Psoas muscle (tissue), 8 donors: ENCODE results near the gene HLA-G. TPM values are rescaled to one million over a fixed set of nuclear protein-coding genes. Genes with fewer than 3 reads are reported as not detected.
"Not testable (repeated sequence)": the region's sequence is repeated elsewhere in the genome, so short reads cannot be mapped to it uniquely, and the experiment has no call there.

Experiments
- ATAC-seq, 4 donors: fragments of 200-7000 bp; cut with Tn5 transposase; one replicate each; pipeline ENCODE4 v1.9.1; 2020; ENCODE audit warnings: moderate library complexity in 3 of 4, mild to moderate bottlenecking in 2 of 4
- DNase-seq, 2 donors: peaks; one replicate each; pipeline ENCODE4 v3.0.0-alpha.2; 2020
- H3K27ac ChIP-seq: fragments of 200-600 bp; one replicate; pipeline ENCODE4 v1.8.0; 2022
- H3K27me3 ChIP-seq, 3 donors: fragments of 200-600 bp in 1 of 3; one replicate each; pipeline versions ENCODE4 v1.6.1 to v1.8.0; 2013 to 2022; ENCODE audit warnings: low read length in 2 of 3, mild to moderate bottlenecking in 2 of 3, moderate library complexity in 1 of 3; ENCODE audit not compliant: insufficient read depth in 3 of 3
- H3K36me3 ChIP-seq, 2 donors: fragments of 200-600 bp in 1 of 2; one replicate each; pipeline versions ENCODE4 v1.6.1 to v1.8.0; 2013 to 2022; ENCODE audit warnings: low read depth in 1 of 2, mild to moderate bottlenecking in 1 of 2, moderate library complexity in 1 of 2; ENCODE audit not compliant: insufficient read depth in 1 of 2
- H3K4me1 ChIP-seq: fragments of 200-600 bp; one replicate; pipeline ENCODE4 v1.8.0; 2022
- H3K4me3 ChIP-seq: fragments of 200-600 bp; one replicate; pipeline ENCODE4 v1.8.0; 2022; ENCODE audit warnings: mild to moderate bottlenecking
- H3K9me3 ChIP-seq: fragments of 200-600 bp; one replicate; pipeline ENCODE4 v1.8.0; 2022
- WGBS, 3 donors: extraction: QIAGEN DNeasy Blood & Tissue Kit; methylation state at CpG; one replicate each; pipeline versions ENCODE4 v1.1.6 to v1.1.7; 2013; 5-methylcytosine and 5-hydroxymethylcytosine counted together
- intact Hi-C, 2 donors: fragments of 100-400 bp; cut with DNase I; formaldehyde crosslinking; loops; one replicate each; pipeline versions ENCODE4 v1.11.0 to v1.14.2; 2022
- polyA plus RNA-seq, 3 donors: library from polyadenylated mRNA; stranded (reverse); fragments of 200-250 nt; gene quantifications; one replicate each; pipeline ENCODE4 v1.2.3, GENCODE V29; 2013
- total RNA-seq, 4 donors: library from RNA; stranded (reverse); fragmentation: NEBNext Ultra II Directional in 2 of 4; extraction: Animal tissue kit (Norgen Biotek cat#: 25700) in 2 of 4; gene quantifications; one replicate each; pipeline versions ENCODE4 v1.2.1 to v1.2.4, GENCODE V29; 2021 to 2023
- TF ChIP-seq, protein P1 (sequence below): fragments of 200-600 bp; IDR thresholded peaks from one replicate; pipeline ENCODE4 v1.8.0; 2022; ENCODE audit warnings: antibody characterized with exemption
- donor health status: healthy with polysubstance abuse.
- donor health status: DM: no; HTN: no; CAD: no; lungs with moderate emphysema.
- donor health status: Bipolar disorder and iron deficiency.
- donor health status: healthy.
- donor health status: DM: yes; HTN: yes; CAD: no.
- donor health status: DM: no; HTN: no; CAD: no.
- donor health status: DM: no; HTN: no; CAD: no.
- donor health status: DM: yes; HTN: yes; CAD: no.

HLA-G gene
- total and polyA plus RNA-seq, 7 donors, result 0.15 to 0.42 TPM; not detected in 5

DNA sequence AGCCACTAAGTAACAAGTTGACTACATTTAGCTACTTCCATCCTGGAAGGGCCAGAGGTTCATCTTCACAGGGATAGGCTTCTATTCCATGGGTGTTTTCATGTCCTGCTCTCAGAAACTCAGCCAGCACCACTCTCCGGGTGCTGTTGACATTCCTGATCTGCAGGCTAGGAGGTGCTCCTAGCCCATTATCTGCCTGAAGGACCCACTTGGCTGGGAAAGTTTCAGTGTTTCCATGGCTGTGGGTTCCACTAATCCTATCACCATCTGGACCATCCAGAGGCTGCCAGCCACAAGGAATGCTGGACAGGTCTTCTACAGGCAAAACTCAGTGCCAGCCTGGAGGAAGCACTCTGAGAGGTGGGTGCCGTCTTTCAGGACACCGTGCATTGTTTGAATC is 45.2 kb downstream of the HLA-G start:
- WGBS, 3 donors, result 29 to 76% (median 54%) methylated on average over 3 of the region's 3 CpGs
- no peak overlapping the region for H3K27ac ChIP-seq
- TF ChIP-seq, protein P1, sequence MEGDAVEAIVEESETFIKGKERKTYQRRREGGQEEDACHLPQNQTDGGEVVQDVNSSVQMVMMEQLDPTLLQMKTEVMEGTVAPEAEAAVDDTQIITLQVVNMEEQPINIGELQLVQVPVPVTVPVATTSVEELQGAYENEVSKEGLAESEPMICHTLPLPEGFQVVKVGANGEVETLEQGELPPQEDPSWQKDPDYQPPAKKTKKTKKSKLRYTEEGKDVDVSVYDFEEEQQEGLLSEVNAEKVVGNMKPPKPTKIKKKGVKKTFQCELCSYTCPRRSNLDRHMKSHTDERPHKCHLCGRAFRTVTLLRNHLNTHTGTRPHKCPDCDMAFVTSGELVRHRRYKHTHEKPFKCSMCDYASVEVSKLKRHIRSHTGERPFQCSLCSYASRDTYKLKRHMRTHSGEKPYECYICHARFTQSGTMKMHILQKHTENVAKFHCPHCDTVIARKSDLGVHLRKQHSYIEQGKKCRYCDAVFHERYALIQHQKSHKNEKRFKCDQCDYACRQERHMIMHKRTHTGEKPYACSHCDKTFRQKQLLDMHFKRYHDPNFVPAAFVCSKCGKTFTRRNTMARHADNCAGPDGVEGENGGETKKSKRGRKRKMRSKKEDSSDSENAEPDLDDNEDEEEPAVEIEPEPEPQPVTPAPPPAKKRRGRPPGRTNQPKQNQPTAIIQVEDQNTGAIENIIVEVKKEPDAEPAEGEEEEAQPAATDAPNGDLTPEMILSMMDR, result no peak
- H3K36me3 ChIP-seq, result no peaks in the 10 kb centered on the region
- H3K4me1 ChIP-seq, result no peaks in the 10 kb centered on the region
- H3K27me3 ChIP-seq, result no peaks in the 10 kb centered on the region
- ATAC-seq (no peak), DNase-seq (no peak)
- intact Hi-C loops, result no loop called here
- no peak overlapping the region for H3K4me3 ChIP-seq
- H3K9me3 ChIP-seq, result no peaks in the 10 kb centered on the region

DNA sequence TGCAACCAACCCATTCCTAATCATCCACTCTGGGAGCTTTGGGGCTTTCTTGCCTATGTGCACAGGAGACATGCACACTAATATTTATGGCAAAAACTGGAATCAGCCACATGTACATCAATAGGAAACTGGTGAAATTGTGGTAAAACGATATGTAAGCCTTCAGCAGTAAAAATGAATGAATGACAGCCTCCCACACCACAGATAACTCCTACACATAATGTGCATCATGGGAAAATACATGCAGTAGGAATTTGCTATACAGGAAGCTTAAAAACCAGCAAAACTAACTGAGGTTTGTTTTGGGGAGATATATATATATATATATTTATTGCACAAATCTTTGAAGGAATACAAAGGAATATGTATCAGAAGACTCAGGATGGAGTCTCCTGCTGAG is 47.6 kb downstream of the HLA-G start:
- H3K9me3 ChIP-seq, result no peaks in the 10 kb centered on the region
- no peak overlapping the region for H3K27ac ChIP-seq
- no peaks in the 10 kb centered on the region for H3K4me1 ChIP-seq
- intact Hi-C loops, result no loop called here
- H3K4me3 ChIP-seq, result no peak overlapping the region
- ATAC-seq, result no peak
- DNase-seq, result no peak
- H3K36me3 ChIP-seq, result no peaks in the 10 kb centered on the region
- WGBS, 3 donors, result 52 to 90% (median 69%) methylated on average over 1 of the region's 1 CpG
- H3K27me3 ChIP-seq, result no peaks in the 10 kb centered on the region
- TF ChIP-seq, protein P1, result no peak

DNA sequence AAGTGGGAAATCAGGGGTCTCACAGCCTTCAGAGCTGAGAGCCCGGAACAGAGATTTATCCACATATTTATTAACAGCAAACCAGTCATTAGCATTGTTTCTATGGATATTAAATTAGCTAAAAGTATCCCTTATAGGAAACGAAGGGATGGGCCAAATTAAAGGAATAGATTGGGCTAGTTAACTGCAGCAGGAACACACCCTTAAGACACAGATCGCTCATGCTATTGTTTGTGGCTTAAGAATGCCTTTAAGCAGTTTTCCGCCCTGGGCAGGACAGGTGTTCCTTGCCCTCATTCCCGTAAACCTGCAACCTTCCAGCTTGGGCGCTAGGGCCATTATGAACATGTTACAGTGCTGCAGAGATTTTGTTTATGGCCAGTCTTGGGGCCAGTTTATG is 48.1 kb downstream of the HLA-G start:
- H3K27ac ChIP-seq, H3K4me1 ChIP-seq, H3K9me3 ChIP-seq, ATAC-seq, DNase-seq, H3K27me3 ChIP-seq, intact Hi-C loops, H3K36me3 ChIP-seq, H3K4me3 ChIP-seq: not testable (repeated sequence)
- WGBS, 3 donors, result 66 to 72% methylated on average over 6 of the region's 6 CpGs; no CpG with 5 or more reads in 1 of the 3 donors

Other genes starting within 250 kb of the HLA-G start
- not detected for gene OR2H2, start 242.7 kb upstream of the HLA-G start, total RNA-seq
- not detected for gene OR2H2, start 242.7 kb upstream of the HLA-G start, polyA plus RNA-seq
- gene GABBR1, start 194.6 kb upstream of the HLA-G start, total RNA-seq, result 10 to 100 TPM in 1 of 4 donors, 1 to 10 TPM in 3; 4.1 to 10.2 (median 5.3) TPM
- gene GABBR1, start 194.6 kb upstream of the HLA-G start, polyA plus RNA-seq, result 1 to 10 TPM; 2.5 to 4.6 (median 3.8) TPM
- not detected for gene MOG, start 170.7 kb upstream of the HLA-G start, total RNA-seq
- under 1 TPM in 1 of 3 donors, not detected in 2; 0.08 TPM for gene MOG, start 170.7 kb upstream of the HLA-G start, polyA plus RNA-seq
- not detected for gene ZFP57, start 146.7 kb upstream of the HLA-G start, total RNA-seq
- under 1 TPM in 1 of 3 donors, not detected in 2; 0.08 TPM for gene ZFP57, start 146.7 kb upstream of the HLA-G start, polyA plus RNA-seq
- 10 to 100 TPM; 16.5 to 25.6 (median 16.8) TPM for gene HLA-F, start 104.4 kb upstream of the HLA-G start, total RNA-seq
- gene HLA-F, start 104.4 kb upstream of the HLA-G start, polyA plus RNA-seq, result 10 to 100 TPM; 12.0 to 26.5 (median 19.6) TPM
- gene HLA-A, start 114.7 kb downstream of the HLA-G start, total RNA-seq, result 100 to 1,000 TPM in 3 of 4 donors, 10 to 100 TPM in 1; 86.6 to 204 (median 182) TPM
- gene HLA-A, start 114.7 kb downstream of the HLA-G start, polyA plus RNA-seq, result 100 to 1,000 TPM in 2 of 3 donors, 10 to 100 TPM in 1; 88.0 to 290 (median 125) TPM
- 10 to 100 TPM; 15.4 to 25.9 (median 20.2) TPM for gene POLR1H, start 233.4 kb downstream of the HLA-G start, total RNA-seq
- 10 to 100 TPM; 23.7 to 32.9 (median 32.4) TPM for gene POLR1H, start 233.4 kb downstream of the HLA-G start, polyA plus RNA-seq
- 10 to 100 TPM; 31.9 to 48.5 (median 37.8) TPM for gene PPP1R11, start 239.4 kb downstream of the HLA-G start, total RNA-seq
- 10 to 100 TPM; 59.4 to 81.2 (median 79.8) TPM for gene PPP1R11, start 239.4 kb downstream of the HLA-G start, polyA plus RNA-seq
- not detected for gene RNF39, start 247.9 kb downstream of the HLA-G start, total RNA-seq
- gene RNF39, start 247.9 kb downstream of the HLA-G start, polyA plus RNA-seq, result under 1 TPM in 1 of 3 donors, not detected in 2; 0.03 TPM